Osteoblast (primary cell): ENCODE measurements around the gene LTB. TPM values are rescaled to one million over a fixed set of nuclear protein-coding genes. Genes with fewer than 3 reads are reported as not detected.

ENCODE experiments used
- DNase-seq: peaks from one replicate; pipeline ENCODE4 v3.0.0; 2011; ENCODE audit warnings: low spot score, mixed read lengths; ENCODE audit not compliant: insufficient read length; ENCODE audit errors: missing footprints
- H2AFZ ChIP-seq: 2 replicates; pipeline ENCODE4 v1.6.0; 2011; ENCODE audit warnings: mild to moderate bottlenecking, low read length
- H3K27ac ChIP-seq: 2 replicates; pipeline ENCODE4 v1.5.1; 2011; ENCODE audit warnings: mild to moderate bottlenecking, low read depth, low read length, moderate library complexity
- H3K27me3 ChIP-seq: 2 replicates; pipeline ENCODE4 v1.6.0; 2012; ENCODE audit warnings: mild to moderate bottlenecking, control low read depth, inconsistent platforms, low read length, moderate library complexity; ENCODE audit not compliant: insufficient read depth
- H3K36me3 ChIP-seq: 2 replicates; pipeline ENCODE4 v1.5.1; 2011; ENCODE audit warnings: mild to moderate bottlenecking, low read length, control low read depth, moderate library complexity; ENCODE audit not compliant: insufficient read depth
- H3K4me1 ChIP-seq: 2 replicates; pipeline ENCODE4 v1.5.1; 2011; ENCODE audit warnings: mild to moderate bottlenecking, low read length, control low read depth, moderate library complexity; ENCODE audit not compliant: insufficient read depth
- H3K4me2 ChIP-seq: 2 replicates; pipeline ENCODE4 v1.6.0; 2011; ENCODE audit warnings: mild to moderate bottlenecking, low read length; ENCODE audit not compliant: insufficient read depth
- H3K4me3 ChIP-seq: fragments of 200-600 bp; sonication (generic); 3 replicates; pipeline ENCODE4 v1.5.1; 2012; ENCODE audit warnings: mild to moderate bottlenecking, low read length, inconsistent platforms; ENCODE audit not compliant: insufficient read depth
- H3K79me2 ChIP-seq: 2 replicates; pipeline ENCODE4 v1.6.0; 2012; ENCODE audit warnings: mild to moderate bottlenecking, low read length, control low read depth, inconsistent platforms; ENCODE audit not compliant: insufficient read depth
- H3K9me3 ChIP-seq: 2 replicates; pipeline ENCODE4 v1.5.1; 2011; ENCODE audit warnings: low read depth, low read length, control low read depth
- H4K20me1 ChIP-seq: 2 replicates; pipeline ENCODE4 v1.6.0; 2012; ENCODE audit warnings: mild to moderate bottlenecking, low read length, control low read depth; ENCODE audit not compliant: insufficient read depth
- CTCF ChIP-seq: IDR thresholded peaks from 2 replicates; pipeline ENCODE4 v1.5.1; 2011; ENCODE audit warnings: mild to moderate bottlenecking, low read depth, low read length, moderate library complexity; ENCODE audit errors: extremely low read depth
- total RNA-seq: library from RNA; depleted of rRNA; stranded (reverse); fragments of >200 nt; gene quantifications from 2 replicates; pipeline ENCODE4 v1.2.3, GENCODE V29; 2012

The LTB gene
- total RNA-seq, 1 donor, result not detected

DNA sequence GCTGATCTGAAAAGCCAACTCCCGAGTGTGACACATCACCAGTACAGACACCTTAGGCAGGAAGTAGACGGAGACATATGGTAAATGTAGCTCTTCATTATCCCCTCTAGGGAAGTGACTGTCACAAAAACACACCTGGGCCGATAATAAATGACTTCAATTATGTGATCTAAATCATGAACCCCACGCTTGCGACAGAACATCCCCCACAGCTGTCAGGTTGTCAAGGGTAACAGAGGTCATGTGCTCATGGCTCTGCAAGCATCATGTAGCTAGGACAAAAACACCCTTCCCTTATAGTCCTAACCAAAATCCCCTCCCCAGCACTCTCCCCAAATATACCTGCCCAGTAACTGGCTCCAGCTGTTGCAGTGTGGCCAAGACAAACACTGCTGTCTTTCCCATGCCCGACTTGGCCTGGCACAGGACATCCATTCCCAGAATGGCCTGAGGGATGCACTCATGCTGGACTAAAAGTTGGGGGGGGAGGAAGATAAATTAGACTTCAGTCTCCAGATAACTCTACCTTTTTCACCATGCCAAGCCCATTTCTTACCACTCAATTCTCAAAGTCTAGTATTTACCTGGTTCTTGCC is 43.3 kb downstream of the LTB start:
- Histone ChIP-seq H4K20me1 (peaks cover 67% of the 10 kb centered on the region), H3K36me3 (peaks cover 66% of the 10 kb centered on the region), H3K4me1 (peaks cover 23% of the 10 kb centered on the region), H3K27ac (peak overlapping the region; percentile 99), H3K27me3 (no peaks in the 10 kb centered on the region), H3K4me2 (peak overlapping the region; percentile 97), H3K79me2 (peaks cover 78% of the 10 kb centered on the region), H3K9me3 (no peaks in the 10 kb centered on the region), H2AFZ (no peak overlapping the region), H3K4me3 (peak overlapping the region; percentile 95)
- TF ChIP-seq CTCF, result no peak
- no peak for DNase-seq

- no peak for TF ChIP-seq CTCF
- Histone ChIP-seq H3K4me1 (peaks cover 19% of the 10 kb centered on the region), H2AFZ (no peak overlapping the region), H3K79me2 (peaks cover 67% of the 10 kb centered on the region), H3K27ac (no peak overlapping the region), H3K36me3 (peaks cover 97% of the 10 kb centered on the region), H3K4me3 (no peak overlapping the region), H3K9me3 (no peaks in the 10 kb centered on the region), H3K27me3 (no peaks in the 10 kb centered on the region), H3K4me2 (no peak overlapping the region), H4K20me1 (peaks cover 88% of the 10 kb centered on the region)
- no peak for DNase-seq
These were observed 46.5 kb downstream of the LTB start for GRCh38 chr6:31535538-31536324.

DNA sequence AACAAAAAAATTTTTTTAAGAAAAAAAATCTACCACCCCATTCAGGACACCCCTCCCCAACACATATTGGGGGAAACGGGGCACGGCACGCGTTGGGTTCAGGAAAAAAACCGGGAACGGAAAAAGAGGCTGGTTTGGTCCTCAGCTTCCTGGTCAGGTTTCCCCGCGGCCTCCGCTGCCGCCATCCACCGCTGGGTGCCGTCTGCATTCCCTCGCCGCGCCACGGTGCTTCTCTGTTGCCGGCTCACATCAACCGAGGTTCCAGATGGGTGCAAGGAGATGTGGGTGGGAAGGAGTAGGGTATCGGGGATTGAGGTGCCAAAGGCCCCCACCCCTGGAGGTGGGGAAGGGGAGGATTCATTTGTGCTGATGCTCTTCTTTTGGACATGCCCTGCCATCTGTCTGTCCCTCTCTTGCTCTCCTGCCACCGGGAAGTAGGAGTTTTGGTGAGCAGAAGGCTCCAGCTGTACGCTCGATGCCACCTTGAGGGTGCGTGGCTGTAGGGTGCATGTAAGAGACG is 47.6 kb downstream of the LTB start:
- Histone ChIP-seq H4K20me1 (peaks cover 86% of the 10 kb centered on the region), H3K4me1 (peaks cover 13% of the 10 kb centered on the region), H3K9me3 (no peaks in the 10 kb centered on the region), H3K36me3 (peaks cover 91% of the 10 kb centered on the region), H3K4me2 (no peak overlapping the region), H2AFZ (no peak overlapping the region), H3K27ac (no peak overlapping the region), H3K4me3 (no peak overlapping the region), H3K27me3 (no peaks in the 10 kb centered on the region), H3K79me2 (peaks cover 55% of the 10 kb centered on the region)
- TF ChIP-seq CTCF, result no peak
- DNase-seq, result no peak

GRCh38 chr6:31534011-31534410 is 48.2 kb downstream of the LTB start:
- no peak overlapping the region for H2AFZ ChIP-seq
- peaks cover 49% of the 10 kb centered on the region for H3K79me2 ChIP-seq
- H3K4me2 ChIP-seq, result no peak overlapping the region
- peaks cover 85% of the 10 kb centered on the region for H3K36me3 ChIP-seq
- H3K4me1 ChIP-seq, result peaks cover 8% of the 10 kb centered on the region
- no peak overlapping the region for H3K27ac ChIP-seq
- H3K27me3 ChIP-seq, result no peaks in the 10 kb centered on the region
- TF ChIP-seq CTCF, result no peak
- no peak for DNase-seq
- H3K9me3 ChIP-seq, result no peaks in the 10 kb centered on the region
- peaks cover 84% of the 10 kb centered on the region for H4K20me1 ChIP-seq
- H3K4me3 ChIP-seq, result no peak overlapping the region
